Measurements from ENCODE around the gene ZNF304. TPM values are rescaled to one million over a fixed set of nuclear protein-coding genes. Genes with fewer than 3 reads are reported as not detected.

Gene ZNF304
- total RNA-seq: 4.3 TPM in 2 replicates

DNA sequence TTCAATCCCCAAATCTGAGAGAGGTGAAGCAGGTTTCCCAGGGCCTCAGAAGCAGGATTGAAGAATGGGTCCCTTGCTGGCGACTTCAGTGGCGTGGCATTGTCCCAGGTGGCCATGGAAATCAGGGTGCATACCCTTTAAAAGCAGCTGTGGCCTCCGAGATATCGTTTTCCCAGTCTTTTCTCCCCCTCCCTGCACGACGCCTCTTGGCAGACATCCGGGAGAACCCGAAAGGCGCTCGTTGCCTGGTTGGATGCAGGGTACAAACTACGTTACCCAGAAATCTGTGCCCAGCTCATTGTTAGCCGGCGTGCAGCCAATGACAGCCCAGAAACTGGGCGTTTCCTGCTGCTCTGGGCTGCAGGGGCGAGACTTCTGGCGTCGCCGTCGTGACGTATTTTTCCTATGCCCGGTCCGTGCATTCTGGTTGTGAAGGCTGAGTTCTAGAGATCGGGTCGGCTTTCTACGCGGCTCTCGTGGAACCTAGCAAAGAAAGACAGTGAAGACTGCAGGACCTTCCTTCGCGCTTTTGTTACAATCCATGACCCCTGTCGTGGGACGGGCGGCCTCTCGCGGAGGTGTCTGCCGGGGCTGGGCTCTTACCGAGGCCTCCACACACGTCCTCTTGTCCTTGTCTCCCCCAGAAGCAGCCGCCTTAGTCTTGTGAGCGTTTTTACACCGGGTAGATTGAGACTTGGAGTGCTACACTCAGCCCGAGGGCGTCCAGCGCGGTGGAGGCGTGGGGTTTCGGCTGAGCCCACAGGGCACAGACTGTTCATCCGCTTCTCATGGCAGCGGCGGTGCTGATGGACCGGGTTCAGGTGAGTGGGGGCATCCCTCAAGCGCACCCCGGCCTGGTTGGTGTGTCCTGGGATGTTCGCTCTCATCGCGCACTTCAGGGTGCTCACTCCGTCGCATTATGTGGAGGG lies at the start of gene ZNF304:
Gene ZNF304 (plus strand): TSS at position 395 of the 929 bp plus-strand sequence. CDS start 394 bp downstream, at position 789.

DNA sequence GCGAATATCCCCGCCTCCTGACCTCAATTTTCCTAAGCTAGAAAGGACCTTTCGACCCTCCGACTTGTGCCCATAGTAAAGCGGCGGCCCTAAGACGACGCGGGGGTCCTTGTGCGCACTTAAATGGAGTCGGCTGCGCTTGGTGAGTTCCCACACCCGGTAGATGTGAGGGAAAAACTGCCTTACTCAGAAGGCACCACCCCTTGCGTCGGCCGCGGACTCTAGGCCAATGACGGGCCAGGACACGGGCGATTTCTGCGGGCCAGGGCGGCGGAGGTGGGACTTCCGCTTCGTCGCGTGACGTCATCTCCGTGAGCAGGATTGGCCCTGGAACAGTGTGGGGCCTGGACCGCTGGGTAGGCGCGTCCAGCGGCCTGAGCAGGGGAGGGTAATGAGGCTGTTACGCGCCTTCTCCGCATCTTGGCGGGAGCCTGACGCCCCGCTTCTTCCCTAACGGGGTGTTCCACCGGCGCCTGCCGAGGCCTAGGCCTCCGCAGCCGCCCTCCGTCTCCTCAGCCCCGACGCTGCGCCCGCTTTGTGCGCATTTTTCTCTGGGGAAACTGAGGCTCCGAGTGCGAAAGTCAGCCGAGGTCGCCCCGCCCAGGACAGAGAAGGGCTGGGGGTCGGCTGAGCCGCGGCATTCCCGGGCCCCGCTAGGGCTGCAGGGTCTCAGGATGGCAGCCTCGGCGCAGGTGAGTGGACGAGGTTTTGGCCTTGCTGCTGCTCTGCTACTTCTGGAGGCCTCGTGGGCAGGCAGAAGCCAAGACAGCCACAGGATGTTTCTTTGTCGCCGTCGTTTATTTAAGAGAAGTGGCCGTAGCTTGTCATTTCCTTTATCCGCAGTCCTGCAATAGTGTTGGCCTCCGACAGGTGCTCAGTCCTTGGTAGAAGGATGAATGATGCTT lies 30.6 kb upstream of the ZNF304 start, which contains the start of gene ZNF543:
Gene ZNF543 (plus strand): TSS at position 293 of the 905 bp plus-strand sequence. CDS start 382 bp downstream, at position 675.

DNA sequence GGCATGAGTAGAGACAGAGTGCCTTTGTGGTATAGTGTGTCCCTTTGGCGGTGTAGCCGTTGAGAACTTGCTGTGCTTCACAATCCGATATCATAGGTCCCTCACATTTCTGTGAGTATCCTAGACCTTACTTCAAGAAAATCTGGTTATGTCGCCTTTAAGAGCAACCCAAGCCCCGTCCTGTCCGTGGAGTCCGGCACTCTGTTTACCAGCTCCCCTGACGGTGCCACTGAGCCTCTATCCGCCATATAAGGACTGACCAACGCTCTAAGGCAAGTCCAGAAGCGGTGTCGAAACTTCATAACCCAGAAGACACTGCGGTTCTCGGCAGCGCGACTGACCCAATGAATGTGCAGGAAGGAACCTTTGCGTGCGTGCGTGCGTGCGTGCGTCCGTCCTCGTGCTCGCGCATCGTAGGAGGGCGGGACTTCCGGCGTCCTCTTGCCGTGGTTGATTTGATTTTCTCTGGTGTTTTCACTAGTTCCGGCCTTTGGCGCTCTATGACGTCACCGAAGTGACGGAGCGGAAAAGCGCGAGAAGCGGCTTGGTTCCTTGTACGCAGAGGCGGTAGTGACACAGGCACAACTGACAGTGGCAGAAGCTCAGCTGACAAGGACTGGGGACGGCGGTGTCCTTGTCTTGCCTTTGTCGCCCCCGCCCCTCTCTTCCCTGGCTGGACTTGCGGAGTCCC lies 12.1 kb downstream of the ZNF304 start, which contains the start of the genes TRAPPC2B and ZNF547:
Gene TRAPPC2B (plus strand): TSS at position 555 of the 691 bp plus-strand sequence. CDS start 1,283 bp downstream, outside the sequence.
Gene ZNF547 (plus strand): TSS at position 555 of the 691 bp plus-strand sequence. CDS start 5,005 bp downstream, outside the sequence.

DNA sequence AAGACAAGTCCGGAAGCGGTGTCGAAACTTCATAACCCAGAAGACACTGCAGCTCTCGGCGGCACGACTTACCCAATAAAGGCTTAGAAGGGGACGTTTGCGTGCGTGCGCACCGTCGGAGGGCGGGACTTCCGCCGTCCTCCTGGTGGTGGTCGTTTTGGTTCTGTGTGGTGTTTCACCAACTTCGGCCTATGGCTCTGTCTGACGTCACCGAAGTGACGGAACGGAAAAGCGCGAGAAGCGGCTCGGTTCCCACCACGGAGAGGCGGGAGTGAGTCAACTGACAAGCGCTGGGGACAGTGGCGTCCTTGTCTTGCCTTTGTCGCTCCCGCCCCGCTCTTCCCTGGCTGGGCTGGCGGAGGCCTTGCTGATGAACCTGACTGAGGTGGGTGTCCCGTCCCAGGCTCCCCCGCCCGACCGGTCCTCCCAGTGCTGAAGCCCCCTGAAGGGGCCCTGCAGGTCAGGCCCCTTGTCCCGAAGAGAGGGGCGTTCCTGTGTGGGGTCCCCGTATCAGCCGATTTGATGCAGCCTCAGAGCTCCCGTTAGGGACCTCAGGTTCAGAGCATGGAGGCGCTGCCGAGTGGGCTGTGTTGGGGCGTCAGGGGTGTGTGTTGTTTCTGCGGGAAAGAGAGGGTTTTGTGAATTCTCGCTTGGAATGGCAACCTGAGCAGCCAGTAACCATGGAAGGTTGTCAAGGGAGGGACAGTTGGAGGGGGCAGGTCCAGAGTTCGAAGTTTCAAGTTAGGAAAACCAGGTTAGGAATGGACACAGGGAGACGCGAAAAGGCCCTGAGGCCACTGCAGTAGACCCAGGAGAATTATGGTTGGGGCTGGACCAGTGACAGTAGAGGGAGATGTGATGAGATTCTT lies 38.9 kb downstream of the ZNF304 start, which contains the start of gene ZNF548:
Gene ZNF548 (plus strand): TSS at position 125 of the 869 bp plus-strand sequence. CDS start 246 bp downstream, at position 371.

Other genes with a start within 250 kb of the ZNF304 start
- not detected in 2 replicates for gene USP29, start 231.3 kb upstream of the ZNF304 start, total RNA-seq
- not detected in 2 replicates for gene ZIM3, start 206.1 kb upstream of the ZNF304 start, total RNA-seq
- not detected in 2 replicates for gene DUXA, start 183.8 kb upstream of the ZNF304 start, total RNA-seq
- gene ZNF264, start 159.8 kb upstream of the ZNF304 start, total RNA-seq: 19.5 and 20.9 TPM in 2 replicates
- 0.15 and 1.6 TPM in 2 replicates for gene AURKC, start 120.2 kb upstream of the ZNF304 start, total RNA-seq
- 5.0 and 5.3 TPM in 2 replicates for gene ZNF805, start 110.6 kb upstream of the ZNF304 start, total RNA-seq
- gene ZNF460, start 70.8 kb upstream of the ZNF304 start, total RNA-seq: 12.3 and 15.7 TPM in 2 replicates
- gene ZNF543, start 30.8 kb upstream of the ZNF304 start, total RNA-seq: 3.6 and 4.7 TPM in 2 replicates
- 21.3 and 23.6 TPM in 2 replicates for gene TRAPPC2B, start 12.3 kb downstream of the ZNF304 start, total RNA-seq
- gene ZNF547, start 12.3 kb downstream of the ZNF304 start, total RNA-seq: 0.53 and 1.6 TPM in 2 replicates
- gene ZNF548, start 38.6 kb downstream of the ZNF304 start, total RNA-seq: 5.0 and 6.9 TPM in 2 replicates
- 3.2 and 3.5 TPM in 2 replicates for gene ZNF17, start 59.9 kb downstream of the ZNF304 start, total RNA-seq
- 3.1 and 11.3 TPM in 2 replicates for gene ZNF749, start 84.1 kb downstream of the ZNF304 start, total RNA-seq
- gene VN1R1, start 105.9 kb downstream of the ZNF304 start, total RNA-seq: not detected in 2 replicates
- 10.5 and 15.0 TPM in 2 replicates for gene ZNF772, start 126.3 kb downstream of the ZNF304 start, total RNA-seq
- gene ZNF419, start 136.5 kb downstream of the ZNF304 start, total RNA-seq: 4.2 and 9.5 TPM in 2 replicates
- 1.7 and 5.9 TPM in 2 replicates for gene ZNF773, start 148.7 kb downstream of the ZNF304 start, total RNA-seq
- 0.93 and 1.6 TPM in 2 replicates for gene ZNF549, start 176.1 kb downstream of the ZNF304 start, total RNA-seq
- 2.5 and 4.1 TPM in 2 replicates for gene ZNF550, start 208.6 kb downstream of the ZNF304 start, total RNA-seq
- 2.9 and 3.0 TPM in 2 replicates for gene ZNF416, start 227.6 kb downstream of the ZNF304 start, total RNA-seq
- gene ZIK1, start 232.9 kb downstream of the ZNF304 start, total RNA-seq: 2.8 and 3.2 TPM in 2 replicates
- 4.1 and 7.9 TPM in 2 replicates for gene ZNF530, start 248.6 kb downstream of the ZNF304 start, total RNA-seq